HepG2 (cell line): ENCODE measurements around the gene TAS2R60. TPM values are rescaled to one million over a fixed set of nuclear protein-coding genes. Genes with fewer than 3 reads are reported as not detected.

ENCODE experiments used
- ATAC-seq: fragments of 200-7000 bp; cut with Tn5 transposase; 3 replicates; pipeline ENCODE4 v1.9.1; 2020; ENCODE audit warnings: mild to moderate bottlenecking, moderate library complexity
- BruUV-seq: library from RNA; stranded (reverse); fragments of 400-500 nt; replicated peaks from 2 replicates; lab custom pipeline; 2021; lab: Mats Ljungman, UMichigan
- CTCF ChIA-PET: fragments of 300-600 bp; formaldehyde crosslinking; extraction: SDS; loops from one replicate; lab custom pipeline; 2021; ENCODE audit warnings: low total read pairs, inconsistent platforms, low intra/inter-chr PET ratio; lab: Yijun Ruan, JAX
- POLR2A ChIA-PET: fragments of 350-600 bp; sonication (Branson Sonifier 250); formaldehyde crosslinking; loops from one replicate; lab custom pipeline; 2020; ENCODE audit warnings: antibody characterized with exemption, inconsistent platforms; lab: Yijun Ruan, JAX
- DNase-seq: peaks from one replicate; pipeline ENCODE4 v3.0.0-alpha.2; 2015; ENCODE audit warnings: low spot score
- FAIRE-seq: peaks from 3 replicates; lab custom pipeline; 2011; peaks lifted over from hg19 to GRCh38; lab: Jason Lieb, UNC
- H2AFZ ChIP-seq: one replicate; pipeline ENCODE4 v1.6.1; 2011; ENCODE audit warnings: low read length, inconsistent platforms
- H3K27ac ChIP-seq: fragments of 300-600 bp; 3 replicates; pipeline ENCODE4 v1.8.0; 2011; ENCODE audit warnings: mixed run types, mild to moderate bottlenecking, mixed read lengths, low read length, inconsistent platforms; ENCODE audit not compliant: insufficient read depth; ENCODE audit errors: extremely low read length
- H3K27me3 ChIP-seq, 2 experiments: fragments of 200-600 bp in 1 of 2; 2 replicates in 1 of 2; 3 replicates in 1 of 2; pipeline versions ENCODE4 v1.6.0 to v1.8.0; 2011; ENCODE audit warnings: low read length in 2 of 2, mild to moderate bottlenecking in 2 of 2, moderate library complexity in 2 of 2, inconsistent platforms in 1 of 2; ENCODE audit not compliant: insufficient read depth in 2 of 2, control insufficient read depth in 1 of 2
- H3K36me3 ChIP-seq, 2 experiments: fragments of 200-600 bp in 1 of 2; replicated peaks in 1 of 2; 2 replicates in 1 of 2; 3 replicates in 1 of 2; pipeline versions ENCODE4 v1.5.1 to v1.8.0; 2011; ENCODE audit warnings: low read length in 2 of 2, inconsistent platforms in 1 of 2; ENCODE audit not compliant: insufficient read depth in 2 of 2, control insufficient read depth in 1 of 2
- H3K4me1 ChIP-seq: 2 replicates; pipeline ENCODE4 v1.5.1; 2012; ENCODE audit warnings: low read length, inconsistent platforms; ENCODE audit not compliant: insufficient read depth
- H3K4me2 ChIP-seq: 2 replicates; pipeline ENCODE4 v1.6.0; 2011; ENCODE audit warnings: low read depth, low read length, inconsistent platforms
- H3K4me3 ChIP-seq, 3 experiments: fragments of 200-600 bp in 1 of 3; sonication (generic), shearing (Covaris generic) in 1 of 3; replicated peaks in 1 of 3; 2 replicates each; pipeline ENCODE4 v1.5.1; 2011 to 2016; ENCODE audit warnings: low read length in 3 of 3, inconsistent platforms in 2 of 3, low read depth in 2 of 3, mild to moderate bottlenecking in 2 of 3, control low read depth in 1 of 3, mixed read lengths in 1 of 3; ENCODE audit not compliant: insufficient read depth in 1 of 3
- H3K79me2 ChIP-seq: one replicate; pipeline ENCODE4 v1.6.1; 2011; ENCODE audit warnings: low read length, inconsistent platforms; ENCODE audit not compliant: insufficient read depth
- H3K9ac ChIP-seq: 2 replicates; pipeline ENCODE4 v1.6.0; 2011; ENCODE audit warnings: mild to moderate bottlenecking, low read depth, low read length, inconsistent platforms; ENCODE audit not compliant: insufficient read depth
- H3K9me3 ChIP-seq: 2 replicates; pipeline ENCODE4 v1.5.1; 2012; ENCODE audit warnings: mild to moderate bottlenecking, low read length
- H4K20me1 ChIP-seq: 2 replicates; pipeline ENCODE4 v1.6.0; 2011; ENCODE audit warnings: inconsistent platforms, mild to moderate bottlenecking, low read length, moderate library complexity; ENCODE audit not compliant: insufficient read depth
- ATF6 ChIP-seq: sonication (generic); formaldehyde crosslinking; conservative IDR thresholded peaks from 2 replicates; pipeline ENCODE4 v1.4.0; 2020; ENCODE audit warnings: missing genetic modification reagents
- BCL6 ChIP-seq: IDR thresholded peaks from 2 replicates; pipeline ENCODE4 v1.6.1; 2016; ENCODE audit warnings: missing genetic modification reagents, missing compliant biosample characterization
- CBX2 ChIP-seq, 2 experiments: fragments of 200-600 bp in 1 of 2; sonication (generic); formaldehyde crosslinking in 1 of 2; IDR thresholded peaks; 2 replicates each; pipeline versions ENCODE4 v1.7.0 to v1.8.1; 2018 to 2022; ENCODE audit warnings: low read depth in 2 of 2, low read length in 1 of 2, mild to moderate bottlenecking in 1 of 2, missing genetic modification reagents in 1 of 2
- GATA4 ChIP-seq: sonication (generic); IDR thresholded peaks from 2 replicates; pipeline ENCODE4 v1.6.1; 2016; ENCODE audit warnings: antibody characterized with exemption, low read depth, borderline replicate concordance
- MAFG ChIP-seq: sonication (generic); formaldehyde crosslinking; IDR thresholded peaks from 2 replicates; pipeline ENCODE4 v1.5.1; 2020; ENCODE audit warnings: mild to moderate bottlenecking, missing genetic modification reagents
- NFE2L1 ChIP-seq: sonication (generic); formaldehyde crosslinking; IDR thresholded peaks from 2 replicates; pipeline ENCODE4 v1.4.0; 2020; ENCODE audit warnings: missing genetic modification reagents, mild to moderate bottlenecking, borderline replicate concordance
- NFIC ChIP-seq: IDR thresholded peaks from 2 replicates; pipeline ENCODE4 v1.6.1; 2012; ENCODE audit warnings: mild to moderate bottlenecking, low read length, inconsistent platforms
- NFYC ChIP-seq: IDR thresholded peaks from 2 replicates; pipeline ENCODE4 v1.6.1; 2016; ENCODE audit warnings: missing genetic modification reagents, missing compliant biosample characterization
- RELA ChIP-seq: sonication (generic); formaldehyde crosslinking; IDR thresholded peaks from 2 replicates; pipeline ENCODE4 v1.4.0; 2020; ENCODE audit warnings: missing genetic modification reagents
- SCMH1 ChIP-seq: sonication (generic); formaldehyde crosslinking; IDR thresholded peaks from 2 replicates; pipeline ENCODE4 v1.9.0; 2021; ENCODE audit warnings: missing genetic modification reagents, mild to moderate bottlenecking, borderline replicate concordance
- SMYD3 ChIP-seq: sonication (generic); formaldehyde crosslinking; IDR thresholded peaks from 2 replicates; pipeline ENCODE4 v1.8.1; 2023; ENCODE audit warnings: mild to moderate bottlenecking, missing genetic modification reagents
- SP5 ChIP-seq: IDR thresholded peaks from 2 replicates; pipeline ENCODE4 v1.6.1; 2016; ENCODE audit warnings: low read depth, borderline replicate concordance
- TMF1 ChIP-seq: sonication (generic); formaldehyde crosslinking; IDR thresholded peaks from 2 replicates; pipeline ENCODE4 v1.8.1; 2022; ENCODE audit warnings: low read depth, missing genetic modification reagents
- U2AF1 ChIP-seq: fragments of 200-400 bp; formaldehyde crosslinking; optimal IDR thresholded peaks from 2 replicates; pipeline ENCODE3; 2017; ENCODE audit warnings: mild to moderate bottlenecking, low read depth, low read length
- ZNF136 ChIP-seq: sonication (generic); formaldehyde crosslinking; IDR thresholded peaks from 2 replicates; pipeline ENCODE4 v1.8.1; 2022; ENCODE audit warnings: low read depth, mild to moderate bottlenecking, moderate library complexity, missing genetic modification reagents
- ZNF24 ChIP-seq: fragments of 450-650 bp; IDR thresholded peaks from 2 replicates; pipeline ENCODE4 v1.6.1; 2017; ENCODE audit warnings: antibody characterized with exemption, mild to moderate bottlenecking
- ZNF337 ChIP-seq: sonication (generic); formaldehyde crosslinking; IDR thresholded peaks from 2 replicates; pipeline ENCODE4 v1.5.1; 2020; ENCODE audit warnings: missing genetic modification reagents, low read depth, mild to moderate bottlenecking, borderline replicate concordance
- ZNF34 ChIP-seq: sonication (generic); formaldehyde crosslinking; IDR thresholded peaks from 2 replicates; pipeline ENCODE4 v1.4.0; 2020; ENCODE audit warnings: mild to moderate bottlenecking, missing genetic modification reagents, borderline replicate concordance
- ZNF343 ChIP-seq: sonication (generic); formaldehyde crosslinking; IDR thresholded peaks from 2 replicates; pipeline ENCODE4 v1.4.0; 2020; ENCODE audit warnings: mild to moderate bottlenecking, missing genetic modification reagents
- ZNF484 ChIP-seq: sonication (generic); formaldehyde crosslinking; IDR thresholded peaks from 2 replicates; pipeline ENCODE4 v1.5.1; 2020; ENCODE audit warnings: mild to moderate bottlenecking, low read depth, missing genetic modification reagents, borderline replicate concordance
- ZNF605 ChIP-seq: sonication (generic); formaldehyde crosslinking; IDR thresholded peaks from 2 replicates; pipeline ENCODE4 v1.8.0; 2022; ENCODE audit warnings: mild to moderate bottlenecking, missing genetic modification reagents
- ZNF704 ChIP-seq: sonication (generic); formaldehyde crosslinking; IDR thresholded peaks from 2 replicates; pipeline ENCODE4 v1.8.1; 2023; ENCODE audit warnings: mild to moderate bottlenecking, inconsistent platforms, moderate library complexity, missing genetic modification reagents, borderline replicate concordance
- ZNF766 ChIP-seq: sonication (generic); formaldehyde crosslinking; IDR thresholded peaks from 2 replicates; pipeline ENCODE4 v1.5.0; 2020; ENCODE audit warnings: missing genetic modification reagents, borderline replicate concordance
- ZNF781 ChIP-seq: sonication (generic); formaldehyde crosslinking; IDR thresholded peaks from 2 replicates; pipeline ENCODE4 v1.5.1; 2020; ENCODE audit warnings: borderline replicate concordance, mild to moderate bottlenecking, missing genetic modification reagents; ENCODE audit errors: not compliant biosample characterization
- WGBS: methylation state at CpG from one replicate; pipeline ENCODE4 v1.1.6; 2017; ENCODE audit warnings: low lambda C conversion rate; 5-methylcytosine and 5-hydroxymethylcytosine counted together
- in situ Hi-C: cut with HindIII; loops from 2 replicates; pipeline ENCODE4 v1.10.0; 2017; ENCODE audit warnings: low pct_unique_long_range_greater_than_20kb; ENCODE audit not compliant: extremely low pct_ligation_motif_present
- intact Hi-C: fragments of 100-400 bp; cut with micrococcal nuclease; formaldehyde crosslinking; loops from one replicate; pipeline ENCODE4 v1.10.0; 2022; ENCODE audit not compliant: unreplicated experiment
- polyA plus RNA-seq, 8 experiments: library from polyadenylated mRNA; depleted of rRNA in 3 of 8; stranded (reverse) in 7 of 8; unstranded in 1 of 8; fragments of >200 nt; fragmentation: Illumina TruSeq in 4 of 8; extraction: Trizol in 4 of 8; gene quantifications; 2 replicates each; pipeline versions ENCODE4 v1.2.1 to v1.2.3, GENCODE V29; 2011 to 2016; ENCODE audit warnings: low read depth in 4 of 8, missing spikeins in 1 of 8, mixed read lengths in 1 of 8; ENCODE audit not compliant: insufficient read depth in 1 of 8
- total RNA-seq, 5 experiments: library from RNA; depleted of rRNA; stranded (reverse); fragments of >200 nt; fragmentation: Illumina TruSeq; extraction: Trizol; gene quantifications; 2 replicates each; pipeline ENCODE4 v1.2.3, GENCODE V29; 2016; ENCODE audit warnings: low read depth in 1 of 5

TAS2R60 gene
- total and polyA plus RNA-seq, 2 of the 13 experiments (the other 11 are each of a cell fraction or from before 2014, with no cell fraction given), result not detected

GRCh38 chr7:143454091-143454680 is 10.9 kb downstream of the TAS2R60 start (continued):
- no peak for TF ChIP-seq SMYD3 (CRISPR knock-in tag)
- no peak for TF ChIP-seq BCL6 (CRISPR knock-in tag)
- no peak for TF ChIP-seq ZNF781 (CRISPR knock-in tag)
- no peak for TF ChIP-seq NFYC
- no peak for TF ChIP-seq GATA4
- TF ChIP-seq NFIC, result no peak
- TF ChIP-seq TMF1 (CRISPR knock-in tag), result no peak
- TF ChIP-seq ZNF337, result no peak
- TF ChIP-seq ZNF34 (CRISPR knock-in tag), result no peak

GRCh38 chr7:143455491-143455890 is 12.2 kb downstream of the TAS2R60 start:
- H3K4me2 ChIP-seq, result no peak overlapping the region
- H3K27ac ChIP-seq, result no peak overlapping the region
- H3K79me2 ChIP-seq, result no peaks in the 10 kb centered on the region
- H3K9ac ChIP-seq, result no peak overlapping the region
- 0% methylated on average over 2 of the region's 2 CpGs for WGBS
- ChIA-PET POLR2A (no interaction called here), CTCF (no interaction called here)
- no peak for DNase-seq
- H3K4me1 ChIP-seq, result no peaks in the 10 kb centered on the region
- intact Hi-C loops (no loop called here), in situ Hi-C loops (no loop called here)
- no peaks in the 10 kb centered on the region for H3K36me3 ChIP-seq
- no peak for ATAC-seq
- H3K9me3 ChIP-seq, result no peaks in the 10 kb centered on the region
- H3K4me3 ChIP-seq, result no peak overlapping the region
- FAIRE-seq, result no peak
- no peak overlapping the region for H2AFZ ChIP-seq
- H4K20me1 ChIP-seq, result no peaks in the 10 kb centered on the region
- no TSS peak for BruUV-seq
- H3K27me3 ChIP-seq, result no peaks in the 10 kb centered on the region
- TF ChIP-seq ZNF704 (no peak), MAFG (CRISPR knock-in tag) (no peak), RELA (CRISPR knock-in tag) (no peak), ZNF136 (CRISPR knock-in tag) (no peak), ZNF605 (no peak), CBX2 (IDR thresholded peaks at IDR 0.05; ENCODE audit: low read depth, low read length) (no peak), CBX2 (CRISPR knock-in tag; IDR thresholded peaks at IDR 0.05; ENCODE audit: low read depth) (no peak), SP5 (CRISPR knock-in tag) (no peak), SCMH1 (CRISPR knock-in tag) (no peak), ZNF343 (CRISPR knock-in tag) (no peak), ZNF24 (no peak), ATF6 (CRISPR knock-in tag) (no peak), ZNF484 (CRISPR knock-in tag) (no peak), NFE2L1 (CRISPR knock-in tag) (no peak), ZNF766 (CRISPR knock-in tag) (no peak), U2AF1 (no peak)
